HepG2 (cell line): ENCODE measurements around the gene CPEB2. TPM values are rescaled to one million over a fixed set of nuclear protein-coding genes. Genes with fewer than 3 reads are reported as not detected.

Experiments used
- ATAC-seq: fragments of 200-7000 bp; cut with Tn5 transposase; 3 replicates; pipeline ENCODE4 v1.9.1; 2020; ENCODE audit warnings: mild to moderate bottlenecking, moderate library complexity
- BruUV-seq: library from RNA; stranded (reverse); fragments of 400-500 nt; replicated peaks from 2 replicates; lab custom pipeline; 2021; lab: Mats Ljungman, UMichigan
- CTCF ChIA-PET: fragments of 300-600 bp; formaldehyde crosslinking; extraction: SDS; loops from one replicate; lab custom pipeline; 2021; ENCODE audit warnings: low total read pairs, inconsistent platforms, low intra/inter-chr PET ratio; lab: Yijun Ruan, JAX
- POLR2A ChIA-PET: fragments of 350-600 bp; sonication (Branson Sonifier 250); formaldehyde crosslinking; loops from one replicate; lab custom pipeline; 2020; ENCODE audit warnings: antibody characterized with exemption, inconsistent platforms; lab: Yijun Ruan, JAX
- DNase-seq: peaks from one replicate; pipeline ENCODE4 v3.0.0-alpha.2; 2015; ENCODE audit warnings: low spot score
- FAIRE-seq: peaks from 3 replicates; lab custom pipeline; 2011; peaks lifted over from hg19 to GRCh38; lab: Jason Lieb, UNC
- H2AFZ ChIP-seq: one replicate; pipeline ENCODE4 v1.6.1; 2011; ENCODE audit warnings: low read length, inconsistent platforms
- H3K27ac ChIP-seq: fragments of 300-600 bp; 3 replicates; pipeline ENCODE4 v1.8.0; 2011; ENCODE audit warnings: mixed run types, mild to moderate bottlenecking, mixed read lengths, low read length, inconsistent platforms; ENCODE audit not compliant: insufficient read depth; ENCODE audit errors: extremely low read length
- H3K27me3 ChIP-seq, 2 experiments: fragments of 200-600 bp in 1 of 2; 2 replicates in 1 of 2; 3 replicates in 1 of 2; pipeline versions ENCODE4 v1.6.0 to v1.8.0; 2011; ENCODE audit warnings: low read length in 2 of 2, mild to moderate bottlenecking in 2 of 2, moderate library complexity in 2 of 2, inconsistent platforms in 1 of 2; ENCODE audit not compliant: insufficient read depth in 2 of 2, control insufficient read depth in 1 of 2
- H3K36me3 ChIP-seq, 2 experiments: fragments of 200-600 bp in 1 of 2; replicated peaks in 1 of 2; 2 replicates in 1 of 2; 3 replicates in 1 of 2; pipeline versions ENCODE4 v1.5.1 to v1.8.0; 2011; ENCODE audit warnings: low read length in 2 of 2, inconsistent platforms in 1 of 2; ENCODE audit not compliant: insufficient read depth in 2 of 2, control insufficient read depth in 1 of 2
- H3K4me1 ChIP-seq: 2 replicates; pipeline ENCODE4 v1.5.1; 2012; ENCODE audit warnings: low read length, inconsistent platforms; ENCODE audit not compliant: insufficient read depth
- H3K4me2 ChIP-seq: 2 replicates; pipeline ENCODE4 v1.6.0; 2011; ENCODE audit warnings: low read depth, low read length, inconsistent platforms
- H3K4me3 ChIP-seq, 3 experiments: fragments of 200-600 bp in 1 of 3; sonication (generic), shearing (Covaris generic) in 1 of 3; replicated peaks in 1 of 3; 2 replicates each; pipeline ENCODE4 v1.5.1; 2011 to 2016; ENCODE audit warnings: low read length in 3 of 3, inconsistent platforms in 2 of 3, low read depth in 2 of 3, mild to moderate bottlenecking in 2 of 3, control low read depth in 1 of 3, mixed read lengths in 1 of 3; ENCODE audit not compliant: insufficient read depth in 1 of 3
- H3K79me2 ChIP-seq: one replicate; pipeline ENCODE4 v1.6.1; 2011; ENCODE audit warnings: low read length, inconsistent platforms; ENCODE audit not compliant: insufficient read depth
- H3K9ac ChIP-seq: 2 replicates; pipeline ENCODE4 v1.6.0; 2011; ENCODE audit warnings: mild to moderate bottlenecking, low read depth, low read length, inconsistent platforms; ENCODE audit not compliant: insufficient read depth
- H3K9me3 ChIP-seq: 2 replicates; pipeline ENCODE4 v1.5.1; 2012; ENCODE audit warnings: mild to moderate bottlenecking, low read length
- H4K20me1 ChIP-seq: 2 replicates; pipeline ENCODE4 v1.6.0; 2011; ENCODE audit warnings: inconsistent platforms, mild to moderate bottlenecking, low read length, moderate library complexity; ENCODE audit not compliant: insufficient read depth
- BORCS8-MEF2B ChIP-seq: sonication (generic); formaldehyde crosslinking; IDR thresholded peaks from 2 replicates; pipeline ENCODE4 v1.8.0; 2022; ENCODE audit warnings: mild to moderate bottlenecking, missing genetic modification reagents
- E2F1 ChIP-seq: sonication (generic); formaldehyde crosslinking; IDR thresholded peaks from 2 replicates; pipeline ENCODE4 v1.5.0; 2020; ENCODE audit warnings: missing genetic modification reagents
- HOXD1 ChIP-seq: sonication (generic); formaldehyde crosslinking; IDR thresholded peaks from 2 replicates; pipeline ENCODE4 v1.5.0; 2020; ENCODE audit warnings: missing genetic modification reagents
- ISL2 ChIP-seq: sonication (generic); formaldehyde crosslinking; IDR thresholded peaks from 2 replicates; pipeline ENCODE4 v1.5.0; 2020; ENCODE audit warnings: missing genetic modification reagents
- KDM2A ChIP-seq: sonication (generic); formaldehyde crosslinking; IDR thresholded peaks from 2 replicates; pipeline ENCODE4 v1.4.0; 2020; ENCODE audit warnings: low read depth, missing genetic modification reagents, borderline replicate concordance
- ZNF276 ChIP-seq: sonication (generic); formaldehyde crosslinking; IDR thresholded peaks from 2 replicates; pipeline ENCODE4 v1.4.0; 2020; ENCODE audit warnings: mild to moderate bottlenecking, low read depth, missing genetic modification reagents
- ZNF619 ChIP-seq: sonication (generic); formaldehyde crosslinking; IDR thresholded peaks from 2 replicates; pipeline ENCODE4 v1.4.0; 2020; ENCODE audit warnings: mild to moderate bottlenecking, missing genetic modification reagents
- WGBS: methylation state at CpG from one replicate; pipeline ENCODE4 v1.1.6; 2017; ENCODE audit warnings: low lambda C conversion rate; 5-methylcytosine and 5-hydroxymethylcytosine counted together
- in situ Hi-C: cut with HindIII; loops from 2 replicates; pipeline ENCODE4 v1.10.0; 2017; ENCODE audit warnings: low pct_unique_long_range_greater_than_20kb; ENCODE audit not compliant: extremely low pct_ligation_motif_present
- intact Hi-C: fragments of 100-400 bp; cut with micrococcal nuclease; formaldehyde crosslinking; loops from one replicate; pipeline ENCODE4 v1.10.0; 2022; ENCODE audit not compliant: unreplicated experiment
- polyA plus RNA-seq, 8 experiments: library from polyadenylated mRNA; depleted of rRNA in 3 of 8; stranded (reverse) in 7 of 8; unstranded in 1 of 8; fragments of >200 nt; fragmentation: Illumina TruSeq in 4 of 8; extraction: Trizol in 4 of 8; gene quantifications; 2 replicates each; pipeline versions ENCODE4 v1.2.1 to v1.2.3, GENCODE V29; 2011 to 2016; ENCODE audit warnings: low read depth in 4 of 8, missing spikeins in 1 of 8, mixed read lengths in 1 of 8; ENCODE audit not compliant: insufficient read depth in 1 of 8
- total RNA-seq, 5 experiments: library from RNA; depleted of rRNA; stranded (reverse); fragments of >200 nt; fragmentation: Illumina TruSeq; extraction: Trizol; gene quantifications; 2 replicates each; pipeline ENCODE4 v1.2.3, GENCODE V29; 2016; ENCODE audit warnings: low read depth in 1 of 5

Gene CPEB2
- total and polyA plus RNA-seq, 2 of the 13 experiments (the other 11 are each of a cell fraction or from before 2014, with no cell fraction given), result 2.0 to 2.5 TPM

GRCh38 chr4:14987054-14987453 is 15.2 kb upstream of the CPEB2 start (continued):
- no peak for TF ChIP-seq BORCS8-MEF2B (CRISPR knock-in tag)
- no peak for TF ChIP-seq ZNF619 (CRISPR knock-in tag)
- no peak for TF ChIP-seq ISL2 (CRISPR knock-in tag)
- no peak for TF ChIP-seq HOXD1

GRCh38 chr4:14990484-14990883 is 11.8 kb upstream of the CPEB2 start:
- Histone ChIP-seq H3K4me3 (no peak overlapping the region), H3K79me2 (no peaks in the 10 kb centered on the region), H3K4me1 (peaks cover 9% of the 10 kb centered on the region), H4K20me1 (no peaks in the 10 kb centered on the region), H3K27ac (no peak overlapping the region), H3K36me3 (no peaks in the 10 kb centered on the region), H3K9ac (no peak overlapping the region), H3K4me2 (no peak overlapping the region), H3K27me3 (no peaks in the 10 kb centered on the region), H2AFZ (no peak overlapping the region), H3K9me3 (no peaks in the 10 kb centered on the region)
- FAIRE-seq (no peak), ATAC-seq (no peak), DNase-seq (no peak)
- intact Hi-C loops, result no loop called here
- no peak for TF ChIP-seq KDM2A (CRISPR knock-in tag)
- TF ChIP-seq E2F1 (CRISPR knock-in tag), result no peak
- TF ChIP-seq ZNF276, result no peak
- in situ Hi-C loops, result no loop called here
- 0% methylated on average over 1 of the region's 1 CpG for WGBS
- no TSS peak for BruUV-seq
- ChIA-PET CTCF (no interaction called here), POLR2A (interaction anchor here (1.1 kb wide), 1 partner anchor 11 kb away, joined by 3 read pairs; no protein-coding TSS in a partner anchor)
